Measurements from ENCODE around the gene SEC11A.

SEC11A gene

GRCh38 chr15:84634228-84634837 lies 81.6 kb downstream of the SEC11A start:
- DNase-seq, result no peak

- peak; percentile 53 for DNase-seq
Observed at GRCh38 chr15:84633311-84634227, 82.4 kb downstream of the SEC11A start.

- no peak for DNase-seq
Observed at GRCh38 chr15:84631706-84632272, 84.2 kb downstream of the SEC11A start.

- no peak for DNase-seq
Observed at GRCh38 chr15:84629033-84629432, 86.9 kb downstream of the SEC11A start.

- DNase-seq, result no peak
Observed at GRCh38 chr15:84625123-84625522, 90.8 kb downstream of the SEC11A start.

GRCh38 chr15:84624359-84624758 lies 91.6 kb downstream of the SEC11A start:
- no peak for DNase-seq

- DNase-seq, result no peak
Observed at GRCh38 chr15:84621358-84621979, 94.5 kb downstream of the SEC11A start.

- no peak for DNase-seq
Observed at GRCh38 chr15:84620626-84621025, 95.3 kb downstream of the SEC11A start.

Measured in KG1 (cell line).